HUES48 (cell line): ENCODE results near the gene PRM1.

Source experiments
- H3K27ac ChIP-seq: one replicate; pipeline ENCODE4 v1.7.0; 2013; ENCODE audit warnings: low read depth, low read length, inconsistent platforms
- H3K27me3 ChIP-seq: 2 replicates; pipeline ENCODE4 v1.6.1; 2013; ENCODE audit warnings: mild to moderate bottlenecking, low read length; ENCODE audit not compliant: control insufficient read depth, insufficient read depth
- H3K36me3 ChIP-seq: 2 replicates; pipeline ENCODE4 v1.6.1; 2013; ENCODE audit warnings: low read length; ENCODE audit not compliant: control insufficient read depth, insufficient read depth
- H3K4me1 ChIP-seq: 2 replicates; pipeline ENCODE4 v1.6.1; 2013; ENCODE audit warnings: mild to moderate bottlenecking, low read length; ENCODE audit not compliant: control insufficient read depth, insufficient read depth
- H3K4me3 ChIP-seq: 2 replicates; pipeline ENCODE4 v1.5.1; 2013; ENCODE audit warnings: mild to moderate bottlenecking, low read depth, low read length
- H3K9ac ChIP-seq: 2 replicates; pipeline ENCODE4 v1.6.1; 2013; ENCODE audit warnings: mild to moderate bottlenecking, low read depth, low read length, moderate library complexity
- H3K9me3 ChIP-seq: 2 replicates; pipeline ENCODE4 v1.6.1; 2013; ENCODE audit warnings: low read length; ENCODE audit not compliant: control insufficient read depth, insufficient read depth

Gene PRM1

GRCh38 chr16:11312718-11313492, 31.8 kb upstream of the PRM1 start:
- H3K27ac ChIP-seq, result peak overlapping the region; percentile 82
- 0 out of 2 replicates have a peak overlapping the region, but pooled peaks have one; percentile 13 for H3K4me3 ChIP-seq
- no peaks in the 10 kb centered on the region for H3K9me3 ChIP-seq
- H3K4me1 ChIP-seq, result peaks cover 43% of the 10 kb centered on the region
- H3K27me3 ChIP-seq, result no peaks in the 10 kb centered on the region
- H3K36me3 ChIP-seq, result no peaks in the 10 kb centered on the region
- peak overlapping the region; percentile 50 for H3K9ac ChIP-seq

GRCh38 chr16:11310997-11311561, 29.9 kb upstream of the PRM1 start:
- no peak overlapping the region for H3K9ac ChIP-seq
- H3K36me3 ChIP-seq, result no peaks in the 10 kb centered on the region
- no peak overlapping the region for H3K4me3 ChIP-seq
- H3K4me1 ChIP-seq, result peaks cover 37% of the 10 kb centered on the region
- no peaks in the 10 kb centered on the region for H3K9me3 ChIP-seq
- H3K27ac ChIP-seq, result no peak overlapping the region
- no peaks in the 10 kb centered on the region for H3K27me3 ChIP-seq

- H3K27ac ChIP-seq, result no peak overlapping the region
- no peaks in the 10 kb centered on the region for H3K36me3 ChIP-seq
- H3K4me1 ChIP-seq, result peaks cover 33% of the 10 kb centered on the region
- H3K9ac ChIP-seq, result no peak overlapping the region
- no peaks in the 10 kb centered on the region for H3K27me3 ChIP-seq
- H3K4me3 ChIP-seq, result no peak overlapping the region
- H3K9me3 ChIP-seq, result no peaks in the 10 kb centered on the region
Observed at GRCh38 chr16:11310634-11310977, 29.5 kb upstream of the PRM1 start.

GRCh38 chr16:11309895-11310633, 28.9 kb upstream of the PRM1 start:
- Histone ChIP-seq H3K27me3 (no peaks in the 10 kb centered on the region), H3K36me3 (no peaks in the 10 kb centered on the region), H3K9me3 (no peaks in the 10 kb centered on the region), H3K27ac (no peak overlapping the region), H3K4me3 (no peak overlapping the region), H3K9ac (no peak overlapping the region), H3K4me1 (peaks cover 29% of the 10 kb centered on the region)

GRCh38 chr16:11308493-11309283, 27.6 kb upstream of the PRM1 start:
- Histone ChIP-seq H3K9me3 (no peaks in the 10 kb centered on the region), H3K27me3 (no peaks in the 10 kb centered on the region), H3K4me3 (no peak overlapping the region), H3K27ac (no peak overlapping the region), H3K9ac (no peak overlapping the region), H3K36me3 (no peaks in the 10 kb centered on the region), H3K4me1 (peaks cover 17% of the 10 kb centered on the region)

- Histone ChIP-seq H3K9me3 (no peaks in the 10 kb centered on the region), H3K4me1 (peaks cover 9% of the 10 kb centered on the region), H3K9ac (no peak overlapping the region), H3K27ac (no peak overlapping the region), H3K4me3 (no peak overlapping the region), H3K36me3 (no peaks in the 10 kb centered on the region), H3K27me3 (no peaks in the 10 kb centered on the region)
Observed at GRCh38 chr16:11307639-11308492, 26.7 kb upstream of the PRM1 start.

GRCh38 chr16:11306997-11307638, 26.0 kb upstream of the PRM1 start:
- H3K36me3 ChIP-seq, result no peaks in the 10 kb centered on the region
- H3K4me3 ChIP-seq, result no peak overlapping the region
- H3K9me3 ChIP-seq, result no peaks in the 10 kb centered on the region
- H3K4me1 ChIP-seq, result peaks cover 4% of the 10 kb centered on the region; the same call in 1 of the 2 replicates
- H3K27me3 ChIP-seq, result no peaks in the 10 kb centered on the region
- H3K9ac ChIP-seq, result no peak overlapping the region
- H3K27ac ChIP-seq, result no peak overlapping the region

- Histone ChIP-seq H3K27me3 (no peaks in the 10 kb centered on the region), H3K27ac (no peak overlapping the region), H3K4me1 (peaks cover 4% of the 10 kb centered on the region; the same call in 1 of the 2 replicates)
Observed at GRCh38 chr16:11306381-11306780, 25.3 kb upstream of the PRM1 start.

GRCh38 chr16:11303405-11304138, 22.4 kb upstream of the PRM1 start:
- H3K9ac ChIP-seq, result no peak overlapping the region
- no peak overlapping the region for H3K27ac ChIP-seq
- H3K36me3 ChIP-seq, result no peaks in the 10 kb centered on the region
- no peaks in the 10 kb centered on the region for H3K27me3 ChIP-seq
- H3K9me3 ChIP-seq, result no peaks in the 10 kb centered on the region
- H3K4me1 ChIP-seq, result peaks cover 4% of the 10 kb centered on the region; the same call in 1 of the 2 replicates
- H3K4me3 ChIP-seq, result no peak overlapping the region

More at GRCh38 chr16:11306381-11306780, 25.3 kb upstream of the PRM1 start:
- Histone ChIP-seq H3K9ac (no peak overlapping the region), H3K9me3 (no peaks in the 10 kb centered on the region), H3K36me3 (no peaks in the 10 kb centered on the region), H3K4me3 (no peak overlapping the region)
